Measurements from ENCODE around the gene CCL11. TPM values are rescaled to one million over a fixed set of nuclear protein-coding genes. Genes with fewer than 3 reads are reported as not detected.
A peak's percentile ranks its signal among the peaks of the same experiment; 100 is the strongest.

The CCL11 gene
- total RNA-seq, 3 donors from 2014 or later (not counting 1 experiment from before 2014, with no cell fraction given): not detected

GRCh38 chr17:34305061-34305460, 19.5 kb downstream of the CCL11 start:
- TF ChIP-seq, protein P1, sequence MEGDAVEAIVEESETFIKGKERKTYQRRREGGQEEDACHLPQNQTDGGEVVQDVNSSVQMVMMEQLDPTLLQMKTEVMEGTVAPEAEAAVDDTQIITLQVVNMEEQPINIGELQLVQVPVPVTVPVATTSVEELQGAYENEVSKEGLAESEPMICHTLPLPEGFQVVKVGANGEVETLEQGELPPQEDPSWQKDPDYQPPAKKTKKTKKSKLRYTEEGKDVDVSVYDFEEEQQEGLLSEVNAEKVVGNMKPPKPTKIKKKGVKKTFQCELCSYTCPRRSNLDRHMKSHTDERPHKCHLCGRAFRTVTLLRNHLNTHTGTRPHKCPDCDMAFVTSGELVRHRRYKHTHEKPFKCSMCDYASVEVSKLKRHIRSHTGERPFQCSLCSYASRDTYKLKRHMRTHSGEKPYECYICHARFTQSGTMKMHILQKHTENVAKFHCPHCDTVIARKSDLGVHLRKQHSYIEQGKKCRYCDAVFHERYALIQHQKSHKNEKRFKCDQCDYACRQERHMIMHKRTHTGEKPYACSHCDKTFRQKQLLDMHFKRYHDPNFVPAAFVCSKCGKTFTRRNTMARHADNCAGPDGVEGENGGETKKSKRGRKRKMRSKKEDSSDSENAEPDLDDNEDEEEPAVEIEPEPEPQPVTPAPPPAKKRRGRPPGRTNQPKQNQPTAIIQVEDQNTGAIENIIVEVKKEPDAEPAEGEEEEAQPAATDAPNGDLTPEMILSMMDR (IDR thresholded peaks at IDR 0.05): no peak
- Histone ChIP-seq H3K4me1 (ENCODE audit: control insufficient read depth, insufficient read depth, low read length) (no peaks in the 10 kb centered on the region), H3K9me3 (ENCODE audit: control insufficient read depth, insufficient read depth, low read length) (no peaks in the 10 kb centered on the region), H3K4me3 (ENCODE audit: low read length) (no peak overlapping the region), H3K27me3 (ENCODE audit: control insufficient read depth, insufficient read depth, low read length) (no peaks in the 10 kb centered on the region), H3K27ac (ENCODE audit: low read length) (no peak overlapping the region), H3K36me3 (ENCODE audit: control insufficient read depth, insufficient read depth, low read length) (no peaks in the 10 kb centered on the region)
- DNase-seq (no peak), ATAC-seq (no peak)
- H3K36me3 Mint-ChIP-seq: no peaks in the 10 kb centered on the region
- 90% methylated on average over 4 of the region's 4 CpGs for WGBS (ENCODE audit: insufficient coverage)
- H3K27me3 Mint-ChIP-seq (ENCODE audit: low read depth in 2 of 2): peaks cover 12 to 17% of the 10 kb centered on the region in 2 donors
- no peak overlapping the region for H3K4me3 Mint-ChIP-seq
- no peak overlapping the region for H3K27ac Mint-ChIP-seq
- intact Hi-C loops (cut with micrococcal nuclease): no loop called here
- H3K4me1 Mint-ChIP-seq: no peaks in the 10 kb centered on the region
- H3K9me3 Mint-ChIP-seq: no peaks in the 10 kb centered on the region

DNA sequence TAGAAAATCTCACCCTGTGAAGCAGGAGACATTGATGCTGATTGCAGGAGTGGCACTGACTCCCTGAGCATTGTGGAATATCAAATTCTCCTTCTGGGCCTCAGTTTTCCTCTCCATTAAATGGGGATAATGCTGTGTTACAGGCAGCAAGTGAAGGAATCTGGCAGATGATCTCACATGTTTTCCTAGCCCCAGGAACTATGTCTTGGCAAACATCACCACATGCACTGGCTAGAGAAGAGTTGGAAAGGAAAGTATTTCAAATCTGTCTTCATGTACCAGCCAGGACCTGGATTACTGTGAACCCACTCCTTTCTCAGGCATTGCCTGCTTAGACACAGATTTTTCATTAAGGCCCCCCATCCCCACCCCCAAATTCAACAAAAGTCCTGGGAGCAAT, 20.1 kb downstream of the CCL11 start:
- H3K4me1 Mint-ChIP-seq: no peaks in the 10 kb centered on the region
- H3K36me3 Mint-ChIP-seq: no peaks in the 10 kb centered on the region
- Histone ChIP-seq H3K4me1 (ENCODE audit: control insufficient read depth, insufficient read depth, low read length) (no peaks in the 10 kb centered on the region), H3K9me3 (ENCODE audit: control insufficient read depth, insufficient read depth, low read length) (no peaks in the 10 kb centered on the region), H3K4me3 (ENCODE audit: low read length) (no peak overlapping the region), H3K36me3 (ENCODE audit: control insufficient read depth, insufficient read depth, low read length) (no peaks in the 10 kb centered on the region), H3K27ac (ENCODE audit: low read length) (no peak overlapping the region), H3K27me3 (ENCODE audit: control insufficient read depth, insufficient read depth, low read length) (no peaks in the 10 kb centered on the region)
- no peak overlapping the region for H3K4me3 Mint-ChIP-seq
- no peaks in the 10 kb centered on the region for H3K9me3 Mint-ChIP-seq
- TF ChIP-seq, protein P1 (IDR thresholded peaks at IDR 0.05): no peak
- H3K27me3 Mint-ChIP-seq (ENCODE audit: low read depth in 2 of 2): peaks cover 12 to 17% of the 10 kb centered on the region in 2 donors
- DNase-seq (no peak), ATAC-seq (no peak)
- no peak overlapping the region for H3K27ac Mint-ChIP-seq
- intact Hi-C loops (cut with micrococcal nuclease): no loop called here

- Histone ChIP-seq H3K27ac (ENCODE audit: low read length) (no peak overlapping the region), H3K4me1 (ENCODE audit: control insufficient read depth, insufficient read depth, low read length) (no peaks in the 10 kb centered on the region), H3K27me3 (ENCODE audit: control insufficient read depth, insufficient read depth, low read length) (no peaks in the 10 kb centered on the region), H3K36me3 (ENCODE audit: control insufficient read depth, insufficient read depth, low read length) (no peaks in the 10 kb centered on the region), H3K4me3 (ENCODE audit: low read length) (no peak overlapping the region), H3K9me3 (ENCODE audit: control insufficient read depth, insufficient read depth, low read length) (no peaks in the 10 kb centered on the region)
- DNase-seq: no peak
- 85% methylated on average over 3 of the region's 3 CpGs for WGBS (ENCODE audit: insufficient coverage)
- no peak overlapping the region for H3K4me3 Mint-ChIP-seq
- no peaks in the 10 kb centered on the region for H3K9me3 Mint-ChIP-seq
- ATAC-seq: no peak
- intact Hi-C loops (cut with micrococcal nuclease): no loop called here
- peaks cover 9 to 12% of the 10 kb centered on the region in 2 donors for H3K27me3 Mint-ChIP-seq (ENCODE audit: low read depth in 2 of 2)
- H3K27ac Mint-ChIP-seq: no peak overlapping the region
- H3K4me1 Mint-ChIP-seq: no peaks in the 10 kb centered on the region
- TF ChIP-seq, protein P1 (IDR thresholded peaks at IDR 0.05): no peak
- H3K36me3 Mint-ChIP-seq: no peaks in the 10 kb centered on the region
Measured at GRCh38 chr17:34306466-34306865, 20.9 kb downstream of the CCL11 start.

GRCh38 chr17:34307110-34307509, 21.6 kb downstream of the CCL11 start:
- H3K4me1 Mint-ChIP-seq: no peaks in the 10 kb centered on the region
- no peaks in the 10 kb centered on the region for H3K36me3 Mint-ChIP-seq
- H3K27me3 Mint-ChIP-seq (ENCODE audit: low read depth in 2 of 2): peaks cover 7 to 9% of the 10 kb centered on the region in 2 donors
- Histone ChIP-seq H3K4me3 (ENCODE audit: low read length) (no peak overlapping the region), H3K4me1 (ENCODE audit: control insufficient read depth, insufficient read depth, low read length) (no peaks in the 10 kb centered on the region), H3K27ac (ENCODE audit: low read length) (no peak overlapping the region), H3K36me3 (ENCODE audit: control insufficient read depth, insufficient read depth, low read length) (no peaks in the 10 kb centered on the region), H3K9me3 (ENCODE audit: control insufficient read depth, insufficient read depth, low read length) (no peaks in the 10 kb centered on the region), H3K27me3 (ENCODE audit: control insufficient read depth, insufficient read depth, low read length) (no peaks in the 10 kb centered on the region)
- ATAC-seq: no peak
- intact Hi-C loops (cut with micrococcal nuclease): no loop called here
- TF ChIP-seq, protein P1 (IDR thresholded peaks at IDR 0.05): no peak
- no peak overlapping the region for H3K4me3 Mint-ChIP-seq
- H3K27ac Mint-ChIP-seq: no peak overlapping the region
- no peaks in the 10 kb centered on the region for H3K9me3 Mint-ChIP-seq
- WGBS (ENCODE audit: insufficient coverage): 60% methylated on average over 3 of the region's 3 CpGs
- peak in 1 of 2 donors; percentile 7 for DNase-seq

Measured in natural killer cell (primary cell).